HG02870 (cell line): ENCODE results near the gene RBM20.
"Not testable (repeated sequence)": the region's sequence is repeated elsewhere in the genome, so short reads cannot be mapped to it uniquely, and the experiment has no call there.

Source experiments
- ATAC-seq: cut with Tn5 transposase; IDR thresholded peaks from one replicate; pipeline ENCODE4 v1.9.1; 2021; ENCODE audit warnings: mild to moderate bottlenecking, moderate library complexity; ENCODE audit not compliant: unreplicated experiment

The RBM20 gene

DNA sequence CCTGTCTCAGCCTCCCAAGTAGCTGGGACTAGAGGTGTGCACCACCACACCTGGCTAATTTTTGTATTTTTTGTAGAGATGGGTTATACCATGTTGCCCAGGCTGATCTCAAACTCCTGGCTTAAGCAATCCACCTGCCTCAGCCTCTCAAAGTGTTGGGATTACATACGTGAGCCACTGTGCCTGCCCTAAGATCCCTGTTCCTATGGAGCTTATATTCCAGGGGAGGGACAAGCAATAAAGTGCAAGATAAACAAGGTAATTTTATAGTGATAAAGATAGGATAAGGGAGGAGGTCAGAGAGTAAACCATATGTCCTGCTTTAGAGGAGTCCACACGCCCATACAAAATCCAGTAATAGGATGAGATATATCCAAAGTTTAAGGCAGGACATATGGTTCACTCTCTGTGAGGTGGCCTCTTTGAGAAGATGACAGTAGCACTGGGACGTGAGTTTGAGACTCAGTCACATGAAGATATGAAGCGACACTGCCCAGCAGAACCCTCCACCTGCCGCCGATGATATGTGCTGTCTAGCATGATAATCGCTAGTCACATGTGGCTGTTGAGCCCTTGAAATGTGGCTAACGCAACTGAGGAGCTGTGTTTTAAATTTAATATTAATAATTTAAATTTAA is 114.1 kb downstream of the RBM20 start:
- no peak for ATAC-seq

DNA sequence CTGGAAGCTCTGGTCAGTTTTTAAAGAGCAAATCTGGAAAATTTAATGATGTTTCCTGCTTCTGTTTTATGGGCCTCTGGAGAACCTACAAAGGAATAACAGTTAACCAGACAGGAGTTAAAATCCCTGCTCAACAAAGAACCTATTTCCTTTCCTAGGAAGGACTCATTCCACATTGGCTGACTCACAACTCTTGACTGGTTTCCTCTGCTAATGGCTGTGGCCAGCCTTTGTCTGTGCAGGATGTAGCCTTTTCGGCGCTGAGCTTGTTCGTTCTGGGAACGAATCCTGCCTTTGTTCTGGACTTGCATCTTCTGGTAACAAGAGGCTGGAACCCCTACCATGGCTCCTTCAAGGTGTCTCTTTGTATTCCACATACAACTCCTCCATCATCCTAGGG is 114.8 kb downstream of the RBM20 start:
- ATAC-seq: no peak

DNA sequence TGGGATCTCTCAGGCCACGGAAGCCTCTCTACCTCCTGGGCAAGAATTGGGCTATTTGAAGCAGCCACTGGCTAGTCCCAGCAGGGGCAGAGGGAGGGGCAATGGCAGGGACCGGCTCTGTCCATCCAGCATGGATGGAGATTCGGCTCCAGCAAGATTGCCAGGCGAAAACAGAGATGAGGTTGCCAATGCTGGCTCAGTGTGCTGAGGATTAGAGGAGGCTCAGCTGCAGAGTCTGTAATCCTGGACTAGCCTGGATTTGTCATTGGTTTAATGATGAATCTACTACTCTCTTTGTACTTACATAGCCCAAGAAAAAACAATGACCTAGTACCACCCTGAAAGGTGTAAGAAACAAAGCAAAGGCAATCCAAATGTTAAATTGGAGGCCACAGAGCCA is 115.4 kb downstream of the RBM20 start:
- ATAC-seq: no peak

DNA sequence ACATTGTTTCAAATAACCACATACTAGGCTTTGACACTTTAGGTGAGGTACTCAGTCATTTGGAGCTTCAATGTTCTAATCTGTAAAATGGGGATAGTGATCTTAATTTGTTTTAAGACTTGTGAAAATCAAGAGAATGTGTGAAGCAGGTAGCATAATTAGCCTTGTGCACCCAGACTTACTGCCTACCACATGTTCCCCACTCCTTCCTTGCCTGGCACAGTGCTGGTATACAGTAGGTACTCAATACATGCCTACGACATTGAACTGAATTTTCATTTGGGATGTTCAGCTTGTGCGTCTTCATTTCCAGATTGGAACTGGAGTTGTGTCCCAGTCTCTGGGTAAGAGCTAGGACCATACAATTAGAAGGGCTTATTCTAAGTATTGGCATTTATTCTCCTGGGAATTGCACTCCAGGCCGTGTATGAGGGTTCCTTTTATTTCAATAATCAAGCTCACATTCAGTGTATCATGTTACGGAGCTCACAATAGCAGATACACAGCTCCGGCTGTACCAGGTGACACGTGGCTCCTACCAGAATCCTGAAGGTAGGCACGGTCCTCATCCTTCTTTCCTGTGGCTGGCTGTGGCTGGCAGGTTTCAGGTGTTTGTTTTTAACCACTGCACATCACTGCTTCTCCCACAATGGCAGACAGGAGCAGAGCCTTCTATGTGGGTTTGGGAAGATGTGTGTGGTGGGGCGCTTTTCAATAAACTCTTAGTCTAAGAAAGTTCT is 118.1 kb downstream of the RBM20 start:
- no peak for ATAC-seq

DNA sequence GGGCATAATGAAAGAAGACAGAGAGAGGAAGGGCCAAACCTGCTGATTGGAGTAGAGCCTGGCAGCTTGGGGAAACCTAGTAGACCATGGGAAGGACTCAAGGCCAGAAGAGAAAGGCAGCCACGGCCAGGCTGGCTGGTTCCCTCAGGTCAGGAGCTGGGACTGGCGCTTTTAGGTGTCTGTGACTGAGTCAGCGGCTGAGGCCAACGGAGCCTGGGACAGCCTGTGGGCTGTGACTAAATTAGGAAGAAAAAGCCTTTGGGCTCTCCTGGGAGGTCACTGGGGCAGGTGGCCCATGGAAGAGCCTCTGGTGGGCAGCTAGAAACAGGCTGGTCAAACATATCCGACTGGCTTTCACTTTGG is 118.7 kb downstream of the RBM20 start:
- no peak for ATAC-seq

DNA sequence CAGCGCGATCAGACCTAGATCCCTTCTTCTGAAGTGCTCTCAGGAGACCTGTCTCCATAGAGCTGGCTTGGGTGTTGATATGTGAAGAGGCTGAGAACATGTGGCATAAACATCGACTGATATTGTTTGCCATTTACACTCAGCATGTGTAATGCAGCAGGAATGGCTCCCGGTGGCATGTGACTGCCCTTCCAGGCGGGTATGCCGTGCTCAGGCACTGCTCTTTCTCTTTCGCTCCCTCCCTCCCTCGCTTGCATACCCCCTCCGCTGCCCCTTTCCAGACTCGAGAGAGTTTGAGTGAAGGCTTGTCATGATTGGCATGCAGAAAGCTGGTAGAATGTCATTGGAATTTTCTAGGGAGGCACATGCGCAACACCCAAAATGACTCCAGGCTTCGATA is 120.2 kb downstream of the RBM20 start:
- no peak for ATAC-seq

DNA sequence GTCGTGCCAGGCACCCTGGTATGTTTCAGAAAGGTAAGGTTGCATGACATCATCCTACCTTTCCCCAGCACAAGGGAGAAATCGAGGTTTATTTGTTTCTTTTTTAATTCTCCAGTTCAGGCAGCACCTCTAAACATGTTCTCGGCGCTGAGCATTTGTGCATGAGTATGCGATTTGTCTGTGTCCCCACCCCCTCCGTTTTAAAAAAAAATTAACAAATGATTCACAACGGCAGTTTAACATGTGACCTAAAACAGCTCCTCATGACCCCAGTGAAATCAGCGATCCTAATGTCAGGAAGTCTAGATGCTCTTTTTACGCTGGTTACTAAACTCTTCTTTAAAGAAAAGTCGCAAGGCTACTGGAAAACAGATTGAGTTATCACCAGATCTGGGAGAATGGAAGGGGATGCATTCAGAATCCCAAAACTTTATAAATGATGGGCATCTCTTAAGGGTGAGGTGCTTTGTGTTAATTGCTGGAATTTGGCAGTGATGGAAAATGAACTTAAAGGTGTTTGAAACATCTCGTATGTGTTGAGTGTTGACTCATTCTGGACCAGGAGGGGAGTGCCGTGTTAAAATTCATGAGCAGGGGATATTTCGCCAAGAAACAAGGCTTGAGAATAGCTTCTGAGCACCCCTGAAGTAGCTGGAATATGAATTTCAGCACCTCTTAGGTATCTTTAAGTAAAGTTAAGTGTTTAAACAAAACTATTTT is 120.8 kb downstream of the RBM20 start:
- no peak for ATAC-seq

DNA sequence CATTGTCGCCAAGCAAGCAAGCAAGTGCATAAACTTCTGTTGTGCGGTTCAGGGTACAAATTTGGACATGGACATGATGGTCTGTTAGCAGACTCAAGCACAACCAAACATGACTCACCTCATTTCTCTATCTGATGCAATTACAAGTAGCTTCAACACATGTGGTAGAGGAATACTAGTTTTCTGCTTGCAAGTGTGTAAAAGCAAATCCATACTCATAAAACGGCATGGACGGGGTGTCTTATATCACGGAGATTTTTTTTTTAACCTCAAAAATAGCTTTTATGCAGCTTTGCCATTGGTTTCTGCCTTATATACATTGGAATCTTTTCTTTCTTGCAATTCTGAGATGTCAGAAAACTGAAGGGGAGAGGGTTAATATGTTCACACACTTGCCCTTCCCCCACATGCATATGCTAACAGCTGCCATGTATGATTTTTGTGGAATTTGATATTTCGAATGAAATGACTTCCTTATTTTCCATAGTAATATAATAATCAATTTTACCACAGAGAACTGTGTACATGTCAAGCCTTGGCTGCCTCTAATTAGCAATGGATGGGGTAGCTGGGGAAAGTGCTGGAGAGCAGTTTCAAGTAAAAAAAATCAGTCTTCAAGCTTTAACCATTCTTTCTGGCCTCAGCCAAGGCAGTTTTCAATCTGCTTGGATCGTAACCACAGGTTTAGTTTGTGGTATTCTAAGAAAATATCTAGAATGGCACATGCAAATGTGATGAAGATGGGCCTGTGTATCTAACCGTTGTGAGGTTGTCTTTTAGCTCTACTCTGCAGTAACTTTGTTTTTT is 121.6 kb downstream of the RBM20 start:
- no peak for ATAC-seq

DNA sequence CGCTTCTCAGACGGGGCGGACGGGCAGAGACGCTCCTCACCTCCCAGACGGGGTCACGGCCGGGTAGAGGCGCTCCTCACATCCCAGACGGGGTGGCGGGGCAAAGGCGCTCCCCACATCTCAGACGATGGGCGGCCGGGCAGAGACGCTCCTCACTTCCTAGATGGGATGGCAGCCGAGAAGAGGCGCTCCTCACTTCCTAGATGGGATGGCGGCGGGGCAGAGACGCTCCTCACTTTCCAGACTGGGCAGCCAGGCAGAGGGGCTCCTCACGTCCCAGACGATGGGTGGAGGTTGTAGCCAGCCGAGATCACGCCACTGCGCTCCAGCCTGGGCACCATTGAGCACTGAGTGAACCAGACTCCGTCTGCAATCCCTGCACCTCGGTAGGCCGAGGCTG is 123.5 kb downstream of the RBM20 start:
- ATAC-seq: not testable (repeated sequence)

DNA sequence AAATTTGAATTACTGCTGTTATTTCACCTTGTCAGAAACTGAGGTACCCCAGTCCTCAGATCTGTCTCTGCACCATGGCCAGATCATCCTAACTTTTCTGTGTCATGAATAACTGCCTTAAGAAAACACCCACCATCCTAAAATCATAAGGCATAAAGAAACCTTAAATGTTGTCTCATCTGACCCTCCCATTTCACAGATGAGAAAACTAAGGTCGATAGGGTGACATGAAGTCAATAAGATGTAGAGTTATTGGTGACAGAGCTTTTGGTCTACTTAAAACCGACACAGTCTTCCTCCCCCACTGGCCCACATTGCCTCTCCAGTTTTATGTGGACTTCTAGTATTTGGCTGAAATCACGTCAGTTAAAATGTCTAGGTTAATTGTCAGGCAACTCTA is 126.1 kb downstream of the RBM20 start:
- no peak for ATAC-seq

DNA sequence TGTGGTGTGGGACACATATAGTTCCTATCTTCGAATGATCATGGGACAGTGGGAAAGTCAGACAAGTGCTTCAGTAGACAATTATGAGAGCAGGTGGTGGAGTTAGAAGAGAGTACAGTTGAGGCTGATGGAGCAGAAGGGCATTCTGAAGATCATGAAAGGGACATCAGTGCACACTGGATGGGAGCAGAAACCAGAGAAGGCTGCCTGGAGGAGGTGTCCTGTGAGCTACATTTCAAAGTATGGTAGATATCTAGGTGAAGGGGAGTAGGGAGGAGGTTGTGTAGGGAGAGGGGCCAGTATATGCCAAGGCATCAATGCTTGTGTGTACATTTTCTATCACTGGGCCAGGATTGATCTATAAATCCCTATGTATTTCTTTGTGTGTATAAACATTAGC is 127.3 kb downstream of the RBM20 start:
- no peak for ATAC-seq

DNA sequence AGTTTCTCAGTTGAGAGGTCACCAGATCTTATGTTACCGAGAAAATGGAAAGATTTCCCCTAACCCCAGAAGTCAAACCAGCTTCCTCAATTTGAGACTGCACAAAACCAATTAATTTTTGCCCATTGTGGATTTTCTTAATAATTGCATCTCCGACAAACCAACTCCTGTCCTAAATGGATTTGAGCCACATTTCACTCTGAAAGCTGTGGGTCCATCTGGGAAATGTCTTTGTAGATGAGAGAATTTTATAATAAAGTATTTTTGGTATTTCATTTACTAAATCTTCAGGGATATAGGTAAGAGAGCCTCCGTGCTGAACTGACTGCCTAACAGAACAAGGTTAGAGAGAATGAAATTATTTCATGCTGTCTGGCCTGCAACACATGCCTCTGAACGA is 127.9 kb downstream of the RBM20 start:
- ATAC-seq: no peak

DNA sequence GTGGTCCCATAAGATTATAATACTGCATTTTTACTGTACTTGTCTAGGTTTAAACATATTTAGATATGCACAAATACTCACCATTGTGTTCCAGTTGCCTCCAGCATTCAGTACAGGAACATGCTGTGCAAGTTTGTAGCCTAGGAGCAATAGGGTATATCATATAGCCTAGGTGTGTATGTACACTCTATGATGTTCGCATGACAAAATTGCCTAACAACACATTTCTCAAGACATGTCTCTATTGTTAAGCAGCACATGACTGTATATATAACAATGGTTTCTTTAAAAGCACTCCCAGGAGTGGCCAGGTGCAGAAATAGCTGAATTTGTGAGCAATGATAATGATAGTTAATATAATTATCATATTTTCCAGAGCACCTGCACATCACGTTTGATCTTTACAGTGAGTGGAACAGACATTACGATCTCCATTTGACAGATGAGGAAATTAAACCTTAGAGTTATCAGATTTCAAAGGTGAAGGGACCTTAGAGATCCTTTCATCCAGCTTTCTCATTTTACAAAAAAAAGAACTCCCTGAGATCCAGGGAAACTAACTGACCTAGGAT is 128.4 kb downstream of the RBM20 start:
- no peak for ATAC-seq

DNA sequence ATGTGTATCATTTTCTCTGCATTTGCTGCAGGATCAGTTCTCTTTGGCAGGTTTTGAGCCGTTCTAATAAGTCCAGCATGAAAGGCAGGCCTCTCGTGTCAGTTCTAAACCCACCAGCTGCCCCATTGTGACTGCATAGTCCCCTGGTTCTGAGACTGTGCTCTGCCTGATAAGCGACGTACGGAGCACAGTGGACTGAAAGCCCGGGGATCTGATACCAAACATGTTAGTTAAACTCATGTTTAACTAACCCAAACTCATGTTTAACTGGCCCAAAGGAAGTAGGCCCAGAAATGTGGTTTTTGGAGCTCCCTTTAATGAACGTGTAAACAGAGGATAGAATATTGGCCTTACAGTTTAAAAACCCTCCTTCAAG is 129.5 kb downstream of the RBM20 start:
- no peak for ATAC-seq

DNA sequence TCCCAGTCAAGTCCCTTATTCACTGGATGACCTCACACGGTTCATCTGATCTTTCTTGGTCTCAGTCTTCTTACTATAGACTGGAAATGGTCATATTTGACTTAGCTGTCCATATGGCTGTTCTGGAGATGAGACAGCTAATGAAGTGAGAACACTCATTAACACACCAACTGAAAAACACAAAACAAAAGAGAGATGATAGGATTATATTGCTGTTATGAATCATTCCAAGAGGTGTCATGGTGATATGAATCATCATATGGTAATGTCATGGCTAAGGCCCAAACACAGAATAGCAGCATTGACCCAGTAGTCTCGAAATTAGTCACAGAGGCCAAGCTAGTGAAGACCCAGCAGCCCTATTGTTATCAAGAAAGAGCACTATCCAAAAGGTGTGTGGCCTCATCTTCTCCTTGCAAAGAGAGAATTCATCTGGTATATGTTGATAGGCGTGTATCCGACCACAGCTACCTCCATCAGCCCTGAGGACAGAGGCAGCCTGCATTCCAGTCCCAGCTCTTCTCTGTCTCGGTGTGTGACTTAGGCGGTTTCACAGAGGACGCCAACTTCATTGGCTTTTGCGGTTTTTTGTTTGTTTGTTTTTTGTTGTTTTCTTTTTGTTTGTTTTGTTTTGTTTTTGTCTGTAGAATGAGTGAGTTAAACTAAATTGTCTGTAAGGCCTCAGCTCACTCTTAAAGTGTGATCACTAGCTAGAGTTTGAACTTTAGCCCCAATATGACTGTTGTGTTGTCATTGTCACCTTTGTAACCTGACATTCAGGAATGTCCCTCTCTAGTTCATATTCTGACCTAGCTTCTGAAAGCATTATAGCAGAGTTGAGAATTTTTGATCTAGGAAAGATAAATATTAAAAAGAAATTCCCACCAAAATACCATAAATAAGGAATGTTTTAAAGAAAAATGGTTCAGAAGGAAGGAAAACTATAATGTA is 130.2 kb downstream of the RBM20 start:
- peak; percentile 96 for ATAC-seq

DNA sequence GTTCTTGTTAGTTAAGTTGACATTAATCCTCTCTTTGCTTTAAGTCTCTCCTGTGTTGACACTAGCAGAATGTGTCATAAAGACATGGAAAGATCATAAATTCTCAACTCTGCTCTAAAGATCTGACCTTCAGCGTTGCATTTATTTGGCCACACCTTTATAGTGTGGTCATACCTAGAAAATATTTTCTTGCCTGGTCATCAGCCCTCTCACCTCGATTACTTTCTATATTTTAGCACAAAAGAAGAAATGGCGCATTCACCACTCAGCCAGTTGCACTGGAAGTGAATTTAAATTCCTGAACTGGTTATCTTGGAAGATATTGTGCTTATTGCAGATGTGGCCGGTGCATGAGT is 130.9 kb downstream of the RBM20 start:
- no peak for ATAC-seq

DNA sequence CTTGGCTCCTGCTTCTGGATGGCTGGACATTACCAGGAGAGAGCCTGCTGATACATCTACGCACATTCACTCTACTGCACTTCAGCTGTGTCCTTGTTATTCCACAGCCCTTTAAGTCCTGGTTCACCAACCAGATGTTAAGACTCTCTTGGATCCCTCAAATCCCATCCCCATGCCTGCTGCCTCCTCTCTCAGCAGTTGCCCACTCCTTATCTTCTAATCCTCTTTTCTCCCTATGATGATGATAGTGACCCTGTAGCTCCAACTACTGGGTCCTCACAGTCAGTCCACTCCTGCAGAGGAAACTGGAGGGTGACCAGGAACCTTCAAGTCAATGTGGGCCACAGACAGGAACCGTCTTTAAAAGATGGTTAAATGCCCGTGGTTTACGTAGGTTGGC is 131.3 kb downstream of the RBM20 start:
- ATAC-seq: no peak

DNA sequence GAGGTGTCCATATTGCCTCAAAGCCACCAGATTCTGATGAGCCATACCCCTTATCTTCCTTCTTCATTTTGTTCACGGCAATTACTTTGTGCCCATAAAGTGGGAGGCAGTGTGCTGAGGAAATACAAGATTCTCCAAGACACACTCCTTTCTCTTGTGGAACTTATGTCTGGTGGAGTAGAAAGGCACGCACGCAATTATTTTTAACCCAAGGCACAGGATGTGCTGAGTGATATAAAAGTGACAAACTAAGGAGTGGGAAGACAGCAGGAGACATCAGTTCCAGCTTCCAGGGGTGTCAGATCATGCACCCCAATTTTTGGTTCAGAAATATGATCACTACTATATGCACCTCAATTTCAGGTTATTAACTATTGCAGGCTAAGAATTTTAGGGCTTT is 132.9 kb downstream of the RBM20 start:
- no peak for ATAC-seq

DNA sequence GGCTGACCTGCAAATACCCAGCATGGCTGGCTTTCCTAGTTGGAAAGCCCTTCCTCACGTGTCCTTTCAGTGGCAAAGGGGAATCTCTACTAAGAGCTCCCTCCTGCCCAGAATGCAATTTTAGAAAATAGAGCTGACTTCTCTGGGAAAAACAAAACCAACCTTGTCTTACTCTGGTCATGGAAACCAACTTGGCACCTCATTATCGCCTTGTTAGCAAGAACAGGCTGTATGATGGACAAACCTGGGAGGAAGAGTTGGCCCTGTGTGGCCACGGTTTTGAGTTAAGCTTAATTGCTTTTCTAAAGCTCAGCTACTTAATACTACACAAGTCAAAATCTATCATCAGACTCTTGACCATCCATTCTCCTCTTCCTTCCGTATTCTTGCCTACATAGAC is 133.5 kb downstream of the RBM20 start:
- no peak for ATAC-seq

DNA sequence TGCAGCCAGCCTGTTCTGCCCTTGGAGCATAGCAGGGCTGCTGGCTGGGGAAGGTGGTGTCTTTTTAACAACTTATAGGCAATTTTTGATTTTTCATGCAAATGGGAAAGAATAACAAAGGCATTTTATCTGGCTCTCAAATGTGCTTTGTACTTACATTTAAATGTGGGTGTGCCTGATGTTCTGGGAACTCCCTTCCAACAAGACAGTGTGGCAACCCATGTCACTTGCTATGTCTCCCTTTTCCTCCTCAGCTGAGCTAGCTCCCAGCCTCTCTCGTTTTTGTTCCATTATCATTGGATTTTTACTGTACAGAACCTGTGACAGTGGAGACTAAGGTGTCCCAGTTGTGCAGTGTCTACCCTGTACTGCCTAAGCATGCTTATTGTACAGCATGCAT is 134.1 kb downstream of the RBM20 start:
- no peak for ATAC-seq
